T-helper 2 cell (primary cell): ENCODE data around the gene TTPAL.

ENCODE experiments used
- DNase-seq, 5 experiments: peaks; one replicate each; pipeline versions ENCODE4 v3.0.0 to v3.0.0-alpha.2; 2012 to 2022

Gene TTPAL

DNA sequence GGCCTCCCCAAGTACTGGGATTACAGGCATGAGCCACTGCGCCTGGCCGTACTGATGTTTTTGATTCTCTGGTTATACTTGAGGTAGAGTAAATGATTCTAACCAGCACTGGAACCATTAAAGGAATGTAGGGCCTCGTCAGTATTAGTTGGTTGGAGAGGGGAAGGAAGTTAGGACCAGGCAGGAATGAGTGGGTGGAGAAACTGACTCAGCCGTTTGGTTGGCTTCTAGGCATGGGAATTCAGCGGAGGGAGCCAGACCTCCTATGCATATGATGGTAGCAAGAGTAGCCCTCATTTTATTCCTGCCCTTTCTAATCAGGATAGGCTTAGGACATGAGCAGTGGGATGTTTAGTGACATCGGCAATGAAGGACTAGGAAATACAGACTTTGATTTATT, 65.2 kb downstream of the TTPAL start:
- no peak for DNase-seq

DNA sequence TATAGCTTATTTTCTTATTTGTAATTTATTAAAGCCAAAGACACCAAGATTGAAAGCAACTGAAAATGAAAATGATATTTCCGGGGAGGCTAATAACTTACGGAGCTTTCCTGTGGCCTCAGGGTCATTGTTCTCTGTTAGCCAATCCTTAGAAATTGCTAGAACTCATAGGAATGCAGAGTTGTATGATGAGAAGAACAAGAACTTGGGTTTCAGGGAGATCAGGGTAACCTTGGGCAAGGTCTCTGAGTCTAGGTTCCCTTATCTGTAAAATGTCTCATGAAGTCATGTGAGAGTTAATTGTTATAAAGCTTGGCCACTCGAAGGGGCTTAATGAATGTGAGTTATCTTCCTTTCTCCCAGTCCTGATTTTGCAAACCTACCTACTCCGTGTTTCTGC, 66.3 kb downstream of the TTPAL start:
- no peak for DNase-seq

DNA sequence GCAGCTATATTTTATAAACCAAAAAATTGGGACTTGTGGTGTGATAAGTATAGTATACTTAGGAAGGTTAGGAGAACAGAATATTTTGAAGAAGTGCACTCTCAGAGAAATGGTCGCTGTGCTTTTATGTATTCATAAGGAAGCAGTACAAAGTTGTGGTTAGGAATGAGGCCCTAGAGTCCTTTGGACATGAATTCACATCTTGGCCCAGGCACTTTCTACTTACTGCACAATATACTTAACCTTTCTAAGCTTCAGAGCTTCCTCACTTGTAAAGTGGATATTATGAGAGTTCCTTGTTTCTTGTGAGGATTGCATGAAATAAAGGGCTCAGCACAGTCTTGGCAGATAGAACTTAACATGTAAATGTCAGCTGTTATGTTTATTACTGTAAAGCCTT, 67.2 kb downstream of the TTPAL start:
- no peak for DNase-seq

DNA sequence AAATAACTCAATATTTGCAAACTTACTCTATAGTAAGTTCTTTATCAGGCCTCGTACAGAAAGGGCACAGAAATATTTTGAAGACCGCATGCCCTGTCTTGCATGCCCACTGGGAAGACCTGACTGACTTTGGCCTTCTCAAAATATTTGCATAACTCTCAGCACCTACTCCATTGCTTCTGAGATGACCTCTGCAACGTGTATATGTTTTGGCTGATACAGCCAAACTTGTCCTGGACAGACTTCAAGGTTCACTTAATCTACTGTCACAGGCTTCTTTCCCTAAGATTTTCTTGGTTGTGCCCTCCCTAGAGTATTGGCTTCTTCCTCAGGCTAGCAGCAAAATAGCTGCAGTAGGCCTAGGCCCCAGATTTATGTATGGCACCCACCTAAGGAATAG, 67.7 kb downstream of the TTPAL start:
- no peak for DNase-seq
